Neural progenitor cell (in vitro differentiated cells): ENCODE data around the gene QRICH1. TPM values are rescaled to one million over a fixed set of nuclear protein-coding genes. Genes with fewer than 3 reads are reported as not detected.
A peak's percentile ranks its signal among the peaks of the same experiment; 100 is the strongest.

Source experiments
- DNase-seq: peaks from one replicate; pipeline ENCODE4 v3.0.0-alpha.2; 2016; ENCODE audit warnings: low spot score
- H2AFZ ChIP-seq: fragments of 200-600 bp; sonication (generic); replicated peaks from 2 replicates; pipeline ENCODE4 v1.6.1; 2016; ENCODE audit warnings: antibody characterized with exemption
- H3F3A ChIP-seq: fragments of 200-600 bp; sonication (generic); 2 replicates; pipeline ENCODE4 v1.6.1; 2016; ENCODE audit warnings: antibody characterized with exemption, low read depth
- H3K27ac ChIP-seq: fragments of 200-600 bp; sonication (generic); 2 replicates; pipeline ENCODE4 v1.5.1; 2016; ENCODE audit warnings: mild to moderate bottlenecking
- H3K27me3 ChIP-seq: fragments of 200-600 bp; sonication (generic); 2 replicates; pipeline ENCODE4 v1.6.1; 2016; ENCODE audit warnings: mild to moderate bottlenecking, moderate library complexity
- H3K36me3 ChIP-seq: fragments of 200-600 bp; sonication (generic); 2 replicates; pipeline ENCODE4 v1.5.1; 2016
- H3K4me1 ChIP-seq: fragments of 200-600 bp; sonication (generic); 2 replicates; pipeline ENCODE4 v1.6.1; 2016; ENCODE audit warnings: mixed run types
- H3K4me2 ChIP-seq: fragments of 200-600 bp; sonication (generic); 2 replicates; pipeline ENCODE4 v1.6.1; 2016
- H3K4me3 ChIP-seq: fragments of 200-600 bp; sonication (generic); 2 replicates; pipeline ENCODE4 v1.5.1; 2016
- H3K79me2 ChIP-seq: fragments of 200-600 bp; sonication (generic); 2 replicates; pipeline ENCODE4 v1.6.1; 2016; ENCODE audit warnings: low read depth
- H3K9ac ChIP-seq: fragments of 200-600 bp; sonication (generic); 2 replicates; pipeline ENCODE4 v1.6.1; 2016
- H3K9me3 ChIP-seq: fragments of 200-600 bp; sonication (generic); 2 replicates; pipeline ENCODE4 v1.5.1; 2016; ENCODE audit warnings: low read depth
- H4K20me1 ChIP-seq: fragments of 200-600 bp; sonication (generic); 2 replicates; pipeline ENCODE4 v1.6.1; 2016; ENCODE audit warnings: low read depth
- H3K27ac Mint-ChIP-seq: 3 replicates; pipeline ENCODE4 v1.8.0; 2021; ENCODE audit warnings: mixed read lengths
- H3K27me3 Mint-ChIP-seq: 2 replicates; pipeline ENCODE4 v1.8.0; 2022; ENCODE audit warnings: low read depth, mild to moderate bottlenecking, inconsistent platforms, moderate library complexity, mixed read lengths; ENCODE audit not compliant: insufficient read depth
- H3K36me3 Mint-ChIP-seq: 3 replicates; pipeline ENCODE4 v1.8.0; 2021; ENCODE audit warnings: mixed read lengths
- H3K4me1 Mint-ChIP-seq: 3 replicates; pipeline ENCODE4 v1.8.0; 2021; ENCODE audit warnings: mixed read lengths
- H3K4me3 Mint-ChIP-seq: 3 replicates; pipeline ENCODE4 v1.8.0; 2021; ENCODE audit warnings: mild to moderate bottlenecking, moderate library complexity, mixed read lengths
- H3K9me3 Mint-ChIP-seq: 3 replicates; pipeline ENCODE4 v1.8.0; 2020; ENCODE audit warnings: mixed read lengths
- EZH2 ChIP-seq: fragments of 200-600 bp; sonication (generic); IDR thresholded peaks from 2 replicates; pipeline ENCODE4 v1.6.1; 2017; ENCODE audit warnings: antibody characterized with exemption, mild to moderate bottlenecking, moderate library complexity
- EZH2phosphoT487 ChIP-seq: fragments of 200-600 bp; sonication (generic); IDR thresholded peaks from 2 replicates; pipeline ENCODE4 v1.6.1; 2017; ENCODE audit warnings: antibody characterized with exemption
- total RNA-seq: library from RNA; depleted of rRNA; stranded (reverse); fragments of >200 nt; gene quantifications from 2 replicates; pipeline ENCODE4 v1.2.3, GENCODE V29; 2015; ENCODE audit warnings: low replicate concordance
- TF ChIP-seq, protein P1 (sequence below): fragments of 200-600 bp; sonication (generic); IDR thresholded peaks from 2 replicates; pipeline ENCODE4 v1.5.1; 2017; ENCODE audit warnings: antibody characterized with exemption, mild to moderate bottlenecking

The QRICH1 gene
- total RNA-seq, 1 donor from 2014 or later: 167 TPM

DNA sequence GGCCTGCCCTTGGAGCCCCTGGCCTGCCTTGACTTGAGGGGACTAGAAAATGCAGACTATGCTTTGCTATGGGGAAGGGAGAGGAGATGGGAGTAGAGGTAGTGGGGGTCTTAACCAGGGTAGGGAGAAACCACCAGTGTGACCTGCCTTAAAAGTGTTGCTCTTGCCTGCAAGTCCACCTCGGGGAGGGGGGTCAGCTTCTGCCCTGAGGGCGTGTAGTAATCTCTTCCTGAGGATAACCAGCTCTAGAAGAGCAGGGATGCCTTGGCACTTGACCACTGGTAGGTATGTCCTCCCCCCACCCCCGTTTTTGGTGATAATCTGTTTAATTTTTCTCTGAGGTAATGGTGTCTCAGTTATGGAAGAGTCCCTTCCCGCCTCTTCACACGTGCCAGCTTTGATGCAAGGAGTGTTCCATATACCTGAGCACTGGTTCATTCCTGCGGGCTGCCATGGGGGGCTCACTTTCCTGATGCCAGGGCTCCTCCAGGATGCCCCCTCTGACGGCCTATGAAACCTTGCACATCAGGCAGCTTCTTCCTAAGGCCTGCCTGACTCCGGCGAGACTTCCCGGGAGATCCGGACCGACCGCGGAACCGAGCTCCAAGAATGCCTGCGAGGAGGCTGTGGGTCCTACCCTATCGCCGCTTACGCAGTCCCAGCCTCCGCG, 104.6 kb downstream of the QRICH1 start:
- Mint-ChIP-seq H3K4me1 (peaks cover 26% of the 10 kb centered on the region), H3K9me3 (no peaks in the 10 kb centered on the region), H3K27ac (peak overlapping the region; percentile 87), H3K4me3 (peak overlapping the region; percentile 91), H3K36me3 (peaks cover 8% of the 10 kb centered on the region), H3K27me3 (peaks cover 7% of the 10 kb centered on the region)
- Histone ChIP-seq H3K27me3 (no peaks in the 10 kb centered on the region), H3K79me2 (peaks cover 43% of the 10 kb centered on the region), H4K20me1 (no peaks in the 10 kb centered on the region), H3K4me1 (peaks cover 17% of the 10 kb centered on the region), H3K36me3 (no peaks in the 10 kb centered on the region), H3K9me3 (no peaks in the 10 kb centered on the region), H2AFZ (peak overlapping the region; percentile 82), H3K4me3 (peak overlapping the region; percentile 85), H3F3A (peaks cover 24% of the 10 kb centered on the region), H3K9ac (no peak overlapping the region), H3K4me2 (peak overlapping the region; percentile 94), H3K27ac (peak overlapping the region; percentile 60)
- TF ChIP-seq EZH2phosphoT487 (no peak), EZH2 (no peak)
- TF ChIP-seq, protein P1, sequence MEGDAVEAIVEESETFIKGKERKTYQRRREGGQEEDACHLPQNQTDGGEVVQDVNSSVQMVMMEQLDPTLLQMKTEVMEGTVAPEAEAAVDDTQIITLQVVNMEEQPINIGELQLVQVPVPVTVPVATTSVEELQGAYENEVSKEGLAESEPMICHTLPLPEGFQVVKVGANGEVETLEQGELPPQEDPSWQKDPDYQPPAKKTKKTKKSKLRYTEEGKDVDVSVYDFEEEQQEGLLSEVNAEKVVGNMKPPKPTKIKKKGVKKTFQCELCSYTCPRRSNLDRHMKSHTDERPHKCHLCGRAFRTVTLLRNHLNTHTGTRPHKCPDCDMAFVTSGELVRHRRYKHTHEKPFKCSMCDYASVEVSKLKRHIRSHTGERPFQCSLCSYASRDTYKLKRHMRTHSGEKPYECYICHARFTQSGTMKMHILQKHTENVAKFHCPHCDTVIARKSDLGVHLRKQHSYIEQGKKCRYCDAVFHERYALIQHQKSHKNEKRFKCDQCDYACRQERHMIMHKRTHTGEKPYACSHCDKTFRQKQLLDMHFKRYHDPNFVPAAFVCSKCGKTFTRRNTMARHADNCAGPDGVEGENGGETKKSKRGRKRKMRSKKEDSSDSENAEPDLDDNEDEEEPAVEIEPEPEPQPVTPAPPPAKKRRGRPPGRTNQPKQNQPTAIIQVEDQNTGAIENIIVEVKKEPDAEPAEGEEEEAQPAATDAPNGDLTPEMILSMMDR: no peak
- no peak for DNase-seq

DNA sequence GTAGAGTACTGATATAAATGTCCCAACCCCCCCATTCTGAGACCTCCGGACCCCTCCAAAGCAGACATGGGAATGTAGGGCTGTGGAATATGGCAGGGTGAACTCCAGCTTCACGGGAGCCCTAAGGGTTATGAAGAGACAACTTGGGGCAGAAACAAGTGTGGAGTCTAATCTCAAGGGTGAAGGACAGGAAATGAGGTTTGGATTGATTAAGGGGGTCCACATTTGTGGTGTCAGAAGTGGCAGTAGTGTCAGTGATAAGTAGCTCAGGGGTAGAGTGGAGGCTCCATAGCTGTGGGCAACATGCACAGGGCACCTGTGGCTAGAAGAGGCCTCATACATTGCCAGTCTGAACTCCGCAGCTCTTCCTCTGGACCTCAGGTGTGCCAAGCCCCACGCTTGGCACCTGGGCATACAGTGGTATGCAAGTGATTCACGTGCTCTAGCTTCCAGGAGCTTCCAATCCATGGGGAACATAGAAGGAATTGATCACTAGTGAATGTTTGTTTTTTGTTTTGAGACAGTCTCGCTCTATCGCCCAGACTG, 108.0 kb downstream of the QRICH1 start:
- TF ChIP-seq EZH2 (no peak), EZH2phosphoT487 (no peak)
- TF ChIP-seq, protein P1: no peak
- no peak overlapping the region for H3K27ac Mint-ChIP-seq
- H3K9me3 Mint-ChIP-seq: no peaks in the 10 kb centered on the region
- peaks cover 16% of the 10 kb centered on the region for H3K4me1 Mint-ChIP-seq
- H3K36me3 Mint-ChIP-seq: peaks cover 13% of the 10 kb centered on the region
- H3K4me3 ChIP-seq: no peak overlapping the region
- peaks cover 11% of the 10 kb centered on the region for H3K27me3 Mint-ChIP-seq
- H3K27me3 ChIP-seq: no peaks in the 10 kb centered on the region
- H3K27ac ChIP-seq: no peak overlapping the region
- H4K20me1 ChIP-seq: no peaks in the 10 kb centered on the region
- H3K9me3 ChIP-seq: no peaks in the 10 kb centered on the region
- no peak for DNase-seq
- H3K36me3 ChIP-seq: no peaks in the 10 kb centered on the region
- H2AFZ ChIP-seq: no peak overlapping the region
- peaks cover 6% of the 10 kb centered on the region for H3K4me1 ChIP-seq
- peaks cover 23% of the 10 kb centered on the region for H3K79me2 ChIP-seq
- no peak overlapping the region for H3K4me3 Mint-ChIP-seq
- H3K9ac ChIP-seq: no peak overlapping the region
- H3K4me2 ChIP-seq: no peak overlapping the region
- peaks cover 24% of the 10 kb centered on the region for H3F3A ChIP-seq

DNA sequence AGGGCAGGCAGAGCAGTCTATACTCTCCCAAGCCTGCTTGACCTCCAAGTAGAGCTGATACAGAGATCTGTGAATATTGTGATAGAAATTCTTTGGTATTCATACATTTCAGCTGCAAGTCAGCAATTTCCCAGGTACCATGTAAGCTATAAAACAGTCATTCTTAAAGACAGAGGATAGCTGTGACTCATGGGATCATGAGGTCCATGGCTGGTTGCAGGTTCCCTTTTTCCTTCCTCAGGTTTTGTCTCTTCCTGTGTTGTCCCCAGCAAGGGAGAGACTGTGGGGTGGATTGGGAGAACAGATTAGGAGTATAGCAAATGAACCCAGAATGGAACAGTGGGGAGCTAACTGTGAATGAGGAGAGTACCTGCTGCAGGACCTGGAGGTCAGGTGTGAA, 109.2 kb downstream of the QRICH1 start:
- H3F3A ChIP-seq: peaks cover 15% of the 10 kb centered on the region
- H2AFZ ChIP-seq: no peak overlapping the region
- H3K9ac ChIP-seq: no peak overlapping the region
- H3K4me1 Mint-ChIP-seq: peaks cover 12% of the 10 kb centered on the region
- H3K4me3 Mint-ChIP-seq: peak overlapping the region; percentile 56
- no peak overlapping the region for H3K4me3 ChIP-seq
- peaks cover 13% of the 10 kb centered on the region for H3K36me3 Mint-ChIP-seq
- H4K20me1 ChIP-seq: peaks cover 3% of the 10 kb centered on the region
- H3K36me3 ChIP-seq: no peaks in the 10 kb centered on the region
- no peak overlapping the region for H3K27ac ChIP-seq
- no peaks in the 10 kb centered on the region for H3K27me3 ChIP-seq
- peaks cover 15% of the 10 kb centered on the region for H3K79me2 ChIP-seq
- TF ChIP-seq, protein P1: no peak
- TF ChIP-seq EZH2phosphoT487 (no peak), EZH2 (no peak)
- peak overlapping the region; percentile 33 for H3K27ac Mint-ChIP-seq
- H3K27me3 Mint-ChIP-seq: peaks cover 11% of the 10 kb centered on the region
- no peaks in the 10 kb centered on the region for H3K9me3 Mint-ChIP-seq
- no peak overlapping the region for H3K4me2 ChIP-seq
- DNase-seq: no peak
- peaks cover 5% of the 10 kb centered on the region for H3K4me1 ChIP-seq
- H3K9me3 ChIP-seq: no peaks in the 10 kb centered on the region
